ENCODE data around the gene MLLT10. TPM values are rescaled to one million over a fixed set of nuclear protein-coding genes. Genes with fewer than 3 reads are reported as not detected.

The MLLT10 gene
- total and polyA plus RNA-seq, 2 of the 8 experiments (the other 6 are each of a cell fraction or from before 2014, with no cell fraction given), result 53.1 to 62.1 TPM

- no peak overlapping the region for H2BK12ac ChIP-seq (ENCODE audit: low read depth, low read length)
- H2BK20ac ChIP-seq (ENCODE audit: low read length), result no peak overlapping the region
- H3K23ac ChIP-seq (ENCODE audit: insufficient read length), result no peak overlapping the region
- H3K36me3 ChIP-seq (ENCODE audit: control insufficient read depth in 2 of 4, insufficient read depth in 4 of 4, low read length in 3 of 4), result no peaks in the 10 kb centered on the region
- H3K27ac ChIP-seq (ENCODE audit: low read depth, low read length), result no peak overlapping the region
- DNase-seq (ENCODE audit: low read depth in 1 of 2, low spot score in 2 of 2) (no peak), FAIRE-seq (no peak)
- no peaks in the 10 kb centered on the region; a peak in 2 of 7 replicates for H3K27me3 ChIP-seq (replicated peaks in 1 of 4; ENCODE audit: control insufficient read depth in 3 of 4, extremely low read depth in 1 of 4, insufficient read depth in 3 of 4, low read length in 3 of 4)
- H2BK15ac ChIP-seq (ENCODE audit: low read length), result no peak overlapping the region
- ChIA-PET POLR2A (ENCODE audit: partially characterized antibody) (interaction anchor here (1.0 to 17.3 kb wide), 4 partner anchors 10 to 20 kb away, joined by 4 to 352 read pairs (median 235); partner anchors contain the start of gene SKIDA1), CTCF (ENCODE audit: partially characterized antibody) (interaction anchor here (0.9 to 4.2 kb wide), 3 partner anchors 12 to 219 kb away, joined by 3 to 24 read pairs (median 4); no protein-coding TSS in a partner anchor)
- H3K4ac ChIP-seq (replicated peaks; ENCODE audit: insufficient read length, low read depth, low read length), result no peak overlapping the region
- H3K79me2 ChIP-seq (ENCODE audit: control insufficient read depth in 1 of 2, insufficient read depth in 2 of 2, low read length in 2 of 2), result peaks cover 0 to 55% of the 10 kb centered on the region in 2 experiments; a peak in 3 of 4 replicates
- peaks cover 3 to 36% (median 19%) of the 10 kb centered on the region in 4 experiments; a peak in 6 of 7 replicates for H3K4me1 ChIP-seq (replicated peaks in 1 of 4; ENCODE audit: control insufficient read depth in 3 of 4, insufficient read depth in 4 of 4, low read length in 3 of 4)
- TF ChIP-seq SP2 (IDR thresholded peaks at IDR 0.05; ENCODE audit: low read length), result no peak
- no peak for TF ChIP-seq ZNF274 (IDR thresholded peaks at IDR 0.05; ENCODE audit: borderline replicate concordance, extremely low read depth, low read length)
- TF ChIP-seq RXRA (IDR thresholded peaks at IDR 0.05; ENCODE audit: insufficient read depth, low read depth, low read length), result no peak
- TF ChIP-seq PHF8 (conservative IDR thresholded peaks at IDR 0.05; ENCODE audit: low read depth, low read length), result no peak
- no peak for TF ChIP-seq CTBP2 (IDR thresholded peaks at IDR 0.05; ENCODE audit: borderline replicate concordance, insufficient read depth, insufficient read length, low read length)
- H3K4me3 ChIP-seq (ENCODE audit: extremely low read depth in 1 of 4, insufficient read depth in 2 of 4, low read depth in 3 of 4, low read length in 4 of 4), result peak overlapping the region in 2 of 4 experiments; percentile 22 to 69; a peak in 5 of 8 replicates
- peak overlapping the region; percentile 39 to 100 for H3K4me2 ChIP-seq (ENCODE audit: insufficient read depth in 1 of 2, low read depth in 2 of 2, low read length in 2 of 2)
- H3K9me3 ChIP-seq (ENCODE audit: insufficient read depth in 2 of 2, low read depth in 1 of 2, low read length in 1 of 2), result no peaks in the 10 kb centered on the region
- H2AFZ ChIP-seq (ENCODE audit: low read length), result no peak overlapping the region
- H3K56ac ChIP-seq (replicated peaks; ENCODE audit: insufficient read length, low read depth, low read length), result no peak overlapping the region
- peaks cover 0 to 2% of the 10 kb centered on the region in 2 experiments for H4K20me1 ChIP-seq (replicated peaks in 1 of 2; ENCODE audit: control insufficient read depth in 1 of 2, insufficient read depth in 2 of 2, low read length in 2 of 2)
- H3K14ac ChIP-seq (ENCODE audit: insufficient read length), result no peak overlapping the region
- H3K9ac ChIP-seq (replicated peaks in 1 of 4; ENCODE audit: extremely low read depth in 1 of 4, low read depth in 3 of 4, low read length in 3 of 4), result no peak overlapping the region
- no peaks in the 10 kb centered on the region for H3K79me1 ChIP-seq (ENCODE audit: low read depth, low read length)
- no peak overlapping the region for H2BK120ac ChIP-seq (replicated peaks; ENCODE audit: low read depth, low read length)
- peaks cover 30% of the 10 kb centered on the region for H3K23me2 ChIP-seq (ENCODE audit: low read depth, low read length)
- peak overlapping the region; percentile 57 for H4K5ac ChIP-seq (ENCODE audit: insufficient read length, low read depth, low read length)
- H2BK5ac ChIP-seq (ENCODE audit: low read depth, low read length), result no peak overlapping the region
- 60% methylated on average over 2 of the region's 2 CpGs; no CpG with 5 or more reads in 1 of the 2 experiments for WGBS, 2 experiments (ENCODE audit: extremely low coverage in 1 of 2, insufficient coverage in 1 of 2, insufficient read length in 1 of 2, insufficient replicate concordance in 2 of 2, low coverage in 1 of 2, low lambda C conversion rate in 2 of 2, missing lambda C conversion rate in 1 of 2)
- H3K18ac ChIP-seq (ENCODE audit: extremely low read depth, low read length), result no peak overlapping the region
- no peak overlapping the region for H4K91ac ChIP-seq (replicated peaks; ENCODE audit: insufficient read length, low read length)
- H4K8ac ChIP-seq (ENCODE audit: extremely low read depth, insufficient read depth, low read length), result no peak overlapping the region
- H2AK5ac ChIP-seq (ENCODE audit: low read depth, low read length), result no peak overlapping the region
Measured at GRCh38 chr10:21512573-21513404, 21.2 kb upstream of the MLLT10 start.
